GM12864 (cell line): ENCODE data around the gene TVP23A.
"Not testable (repeated sequence)": the region's sequence is repeated elsewhere in the genome, so short reads cannot be mapped to it uniquely, and the experiment has no call there.

Experiments
- DNase-seq: peaks from one replicate; pipeline ENCODE4 v3.0.0-alpha.2; 2011; ENCODE audit warnings: low read depth
- H3K4me3 ChIP-seq: 2 replicates; pipeline ENCODE4 v1.5.1; 2011; ENCODE audit warnings: mild to moderate bottlenecking, low read depth, low read length, control low read depth
- TF ChIP-seq, protein P1 (sequence below): IDR thresholded peaks from 2 replicates; pipeline ENCODE4 v1.5.1; 2011; ENCODE audit warnings: low read depth, mild to moderate bottlenecking, moderate library complexity, low read length, control low read depth, inconsistent platforms; ENCODE audit errors: missing control alignments

TVP23A gene

DNA sequence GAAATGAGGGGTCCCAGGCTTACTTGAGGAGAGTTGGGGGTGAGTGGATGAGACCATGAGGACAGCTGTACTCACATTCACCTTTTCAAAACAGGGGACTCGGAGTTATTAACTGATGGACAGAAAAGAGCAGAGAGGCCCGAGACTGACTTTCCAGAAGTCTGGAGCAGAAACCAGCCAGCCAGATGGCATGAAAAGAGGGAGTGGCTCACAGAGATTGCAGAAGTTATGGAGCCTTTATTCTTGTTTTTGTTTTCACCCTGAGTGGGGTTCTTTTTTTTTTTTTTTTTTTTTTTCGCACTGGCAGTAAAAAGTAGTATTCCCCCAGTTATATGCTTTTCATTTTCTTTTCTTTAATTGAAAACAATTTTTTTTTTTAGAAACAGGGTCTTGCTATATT, 18.9 kb downstream of the TVP23A start:
- TF ChIP-seq, protein P1, sequence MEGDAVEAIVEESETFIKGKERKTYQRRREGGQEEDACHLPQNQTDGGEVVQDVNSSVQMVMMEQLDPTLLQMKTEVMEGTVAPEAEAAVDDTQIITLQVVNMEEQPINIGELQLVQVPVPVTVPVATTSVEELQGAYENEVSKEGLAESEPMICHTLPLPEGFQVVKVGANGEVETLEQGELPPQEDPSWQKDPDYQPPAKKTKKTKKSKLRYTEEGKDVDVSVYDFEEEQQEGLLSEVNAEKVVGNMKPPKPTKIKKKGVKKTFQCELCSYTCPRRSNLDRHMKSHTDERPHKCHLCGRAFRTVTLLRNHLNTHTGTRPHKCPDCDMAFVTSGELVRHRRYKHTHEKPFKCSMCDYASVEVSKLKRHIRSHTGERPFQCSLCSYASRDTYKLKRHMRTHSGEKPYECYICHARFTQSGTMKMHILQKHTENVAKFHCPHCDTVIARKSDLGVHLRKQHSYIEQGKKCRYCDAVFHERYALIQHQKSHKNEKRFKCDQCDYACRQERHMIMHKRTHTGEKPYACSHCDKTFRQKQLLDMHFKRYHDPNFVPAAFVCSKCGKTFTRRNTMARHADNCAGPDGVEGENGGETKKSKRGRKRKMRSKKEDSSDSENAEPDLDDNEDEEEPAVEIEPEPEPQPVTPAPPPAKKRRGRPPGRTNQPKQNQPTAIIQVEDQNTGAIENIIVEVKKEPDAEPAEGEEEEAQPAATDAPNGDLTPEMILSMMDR, result no peak
- no peak overlapping the region for H3K4me3 ChIP-seq
- no peak for DNase-seq

DNA sequence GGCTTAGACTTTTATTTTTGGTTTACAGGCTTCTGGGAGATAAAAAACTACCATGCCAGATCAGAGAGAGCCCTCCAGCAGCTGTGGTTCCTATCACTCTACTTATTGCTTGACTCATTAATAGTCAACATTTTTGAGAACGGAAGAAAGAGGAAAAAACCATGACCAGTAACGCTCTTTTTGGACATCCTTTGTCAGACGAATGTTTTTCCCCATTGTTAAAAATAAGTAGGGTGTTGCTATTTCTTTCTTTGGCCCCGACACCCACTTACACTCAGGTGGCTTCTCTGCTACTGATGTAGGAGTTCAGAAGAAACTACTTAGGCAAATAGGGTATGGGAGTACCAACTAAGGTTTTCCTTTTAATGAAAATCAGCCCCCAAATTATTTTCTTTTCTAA, 27.5 kb downstream of the TVP23A start:
- TF ChIP-seq, protein P1, result no peak
- H3K4me3 ChIP-seq, result no peak overlapping the region
- peak; percentile 56 for DNase-seq

DNA sequence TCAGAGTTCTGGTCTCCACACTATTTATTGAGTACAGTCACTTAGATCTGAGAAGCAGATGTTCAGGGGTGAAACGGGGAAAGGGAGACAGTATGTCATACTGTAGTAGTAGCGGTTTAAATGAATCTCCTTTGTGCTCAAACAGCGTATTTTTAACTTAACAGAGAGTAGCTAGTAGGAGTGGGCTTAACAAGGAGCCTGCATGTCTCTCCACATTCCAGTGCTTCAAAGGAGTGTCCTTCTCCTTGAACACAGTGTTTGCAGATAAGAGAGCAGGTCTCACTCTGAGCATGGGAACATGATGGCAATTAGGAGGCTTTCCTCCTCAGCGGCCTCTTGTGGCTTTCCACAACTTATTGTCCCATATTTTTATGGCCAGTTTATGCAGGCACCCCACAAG, 30.0 kb downstream of the TVP23A start:
- not testable (repeated sequence) for DNase-seq

DNA sequence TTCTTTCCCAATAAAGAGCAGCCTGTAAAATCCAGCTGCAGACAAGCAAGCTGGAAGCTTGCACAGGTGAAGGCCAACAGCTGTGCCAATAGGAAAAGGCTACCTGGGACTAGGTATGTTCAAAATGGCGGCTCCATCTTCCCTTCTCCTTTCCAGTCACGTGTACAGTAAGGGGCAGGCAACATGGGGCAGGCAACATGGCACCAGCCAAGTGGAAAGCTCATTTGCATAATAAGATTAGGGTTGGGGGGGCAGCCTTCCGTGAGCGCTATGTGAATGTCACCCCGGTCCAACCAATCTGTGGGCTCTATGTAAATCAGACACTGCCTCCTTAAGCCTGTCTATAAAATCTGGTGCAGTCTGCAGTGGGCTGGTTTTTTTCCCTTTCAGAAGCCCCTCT, 31.3 kb downstream of the TVP23A start:
- DNase-seq, result no peak
- H3K4me3 ChIP-seq, result no peak overlapping the region
- TF ChIP-seq, protein P1, result no peak

More for the DNA sequence above, 30.0 kb downstream of the TVP23A start:
- not testable (repeated sequence) for H3K4me3 ChIP-seq

DNA sequence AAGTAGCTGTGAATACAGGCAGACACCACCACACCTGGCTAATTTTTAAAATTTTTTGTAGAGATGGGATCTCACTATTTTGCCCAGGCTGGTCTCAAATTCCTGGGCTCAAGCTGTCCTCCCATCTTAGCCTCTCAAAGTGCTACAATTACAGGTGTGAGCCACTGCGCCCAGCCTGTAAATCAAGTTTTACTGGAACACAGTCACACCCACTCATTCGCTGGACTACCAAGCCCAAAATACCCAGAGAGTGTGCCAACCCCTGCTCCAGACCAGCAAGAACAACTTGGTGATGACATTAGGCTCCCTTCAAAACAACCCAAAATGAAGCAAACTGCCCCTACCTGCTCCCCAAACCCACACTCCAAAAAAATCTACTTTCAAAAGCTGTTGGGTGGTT, 36.0 kb downstream of the TVP23A start:
- H3K4me3 ChIP-seq, result no peak overlapping the region
- no peak for DNase-seq
- TF ChIP-seq, protein P1, result no peak

DNA sequence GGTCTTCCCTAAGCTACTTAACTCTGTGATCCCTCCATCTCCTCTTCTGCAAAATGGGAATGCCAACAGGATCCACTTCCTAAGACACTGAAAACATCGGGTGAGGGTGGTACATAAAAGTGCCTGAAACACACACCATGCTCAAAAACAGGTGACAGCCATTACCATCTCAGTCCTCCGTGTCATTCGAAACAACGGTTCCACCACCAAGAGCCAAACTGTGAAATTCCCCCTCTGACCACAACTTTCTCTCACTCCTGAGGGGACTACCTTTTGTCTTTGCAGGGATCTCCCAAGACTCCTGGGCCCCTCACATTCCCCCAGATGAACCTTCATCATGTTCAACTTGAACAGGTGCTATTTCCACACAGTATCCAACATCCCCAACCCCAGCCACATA, 38.0 kb downstream of the TVP23A start:
- DNase-seq, result no peak
- no peak overlapping the region for H3K4me3 ChIP-seq
- TF ChIP-seq, protein P1, result no peak

DNA sequence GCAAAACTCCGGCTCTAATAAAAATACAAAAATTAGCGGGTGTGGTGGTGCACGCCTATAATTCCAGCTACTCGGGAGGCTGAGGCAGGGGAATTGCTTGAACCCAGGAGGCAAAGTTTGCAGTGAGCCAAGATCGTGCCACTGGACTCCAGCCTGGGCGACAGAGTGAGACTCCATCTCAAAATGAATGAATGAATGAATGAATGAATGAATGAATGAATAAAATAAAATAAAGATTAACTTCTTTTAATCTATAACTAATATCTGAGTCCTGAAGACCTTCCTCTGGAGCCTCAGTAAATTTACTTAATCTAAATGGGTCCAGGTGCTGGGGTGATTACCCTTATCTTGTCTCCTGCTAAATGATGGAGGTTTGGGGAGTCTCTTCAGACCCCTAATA, 38.7 kb downstream of the TVP23A start:
- not testable (repeated sequence) for H3K4me3 ChIP-seq, DNase-seq

DNA sequence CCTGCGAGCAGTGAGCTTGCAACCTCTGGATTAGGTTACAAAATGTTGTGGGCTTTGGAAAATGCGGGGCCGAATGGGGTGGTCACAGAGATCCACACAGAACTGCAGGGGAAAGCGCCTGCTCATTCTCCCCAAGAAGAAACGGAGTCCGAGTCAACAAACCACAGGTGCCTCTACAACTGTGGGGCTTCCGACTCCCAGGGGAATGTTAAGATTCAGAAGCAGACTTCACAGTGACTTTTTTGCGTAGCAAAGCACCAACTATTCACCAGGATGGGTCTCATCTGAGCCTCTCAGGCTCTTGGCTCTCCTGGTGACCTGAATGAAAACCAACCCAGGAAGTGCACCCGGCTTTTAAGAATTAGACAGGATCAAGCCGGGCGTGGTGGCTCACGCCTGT, 41.2 kb downstream of the TVP23A start:
- TF ChIP-seq, protein P1, result no peak
- H3K4me3 ChIP-seq, result no peak overlapping the region
- no peak for DNase-seq

DNA sequence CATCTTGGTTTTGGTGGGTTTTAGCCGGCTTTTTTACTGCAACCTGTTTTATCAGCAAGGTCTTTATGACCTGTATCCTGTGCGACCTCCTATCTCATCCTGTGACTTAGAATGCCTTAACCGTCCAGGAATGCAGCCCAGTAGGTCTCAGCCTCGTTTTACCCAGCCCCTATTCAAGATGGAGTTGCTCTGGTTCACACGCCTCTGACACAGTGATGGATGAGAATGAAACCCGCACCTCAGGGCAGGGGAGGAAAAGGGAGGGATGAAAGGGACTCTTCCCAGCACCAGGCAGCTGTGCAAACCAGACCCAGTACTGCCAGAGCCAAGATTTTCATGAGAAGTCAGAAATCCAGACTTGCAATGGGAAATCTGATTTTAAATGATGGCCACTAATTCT, 41.7 kb downstream of the TVP23A start:
- not testable (repeated sequence) for H3K4me3 ChIP-seq, DNase-seq
